MV-4-11 (cell line): ENCODE measurements around the gene DPF3.
A peak's percentile ranks its signal among the peaks of the same experiment; 100 is the strongest.

Source experiments
- DNase-seq: peaks from one replicate; lab custom pipeline; 2025; lab: John Stamatoyannopoulos, UW

The DPF3 gene

GRCh38 chr14:72904840-72905561, 11.1 kb upstream of the DPF3 start:
- DNase-seq = peak; percentile 76

- DNase-seq = no peak
Observed at GRCh38 chr14:72904218-72904617, 10.3 kb upstream of the DPF3 start.

- no peak for DNase-seq
Observed at GRCh38 chr14:72903716-72904115, 9.8 kb upstream of the DPF3 start.

GRCh38 chr14:72902801-72903530, 9.1 kb upstream of the DPF3 start:
- no peak for DNase-seq

GRCh38 chr14:72901361-72901760, 7.5 kb upstream of the DPF3 start:
- DNase-seq = no peak

- peak; percentile 55 for DNase-seq
Observed at GRCh38 chr14:72898448-72898847, 4.5 kb upstream of the DPF3 start.

GRCh38 chr14:72894623-72895378, 900 bp upstream of the DPF3 start:
- no peak for DNase-seq

GRCh38 chr14:72894323-72894622, 372 bp upstream of the DPF3 start:
- DNase-seq = no peak

- no peak for DNase-seq
Observed at GRCh38 chr14:72892879-72893635, 844 bp downstream of the DPF3 start.

- no peak for DNase-seq
Observed at GRCh38 chr14:72892103-72892878, 1.6 kb downstream of the DPF3 start.

- DNase-seq = no peak
Observed at GRCh38 chr14:72891666-72892102, 2.2 kb downstream of the DPF3 start.

- DNase-seq = no peak
Observed at GRCh38 chr14:72889366-72889765, 4.5 kb downstream of the DPF3 start.

- peak; percentile 39 for DNase-seq
Observed at GRCh38 chr14:72888636-72889201, 5.2 kb downstream of the DPF3 start.

GRCh38 chr14:72888192-72888591, 5.7 kb downstream of the DPF3 start:
- no peak for DNase-seq

GRCh38 chr14:72887514-72887913, 6.4 kb downstream of the DPF3 start:
- DNase-seq = no peak

GRCh38 chr14:72884386-72884785, 9.5 kb downstream of the DPF3 start:
- no peak for DNase-seq

- DNase-seq = peak; percentile 69
Observed at GRCh38 chr14:72883961-72884360, 9.9 kb downstream of the DPF3 start.

GRCh38 chr14:72883109-72883508, 10.8 kb downstream of the DPF3 start:
- DNase-seq = no peak

GRCh38 chr14:72882463-72882862, 11.4 kb downstream of the DPF3 start:
- DNase-seq = no peak

- DNase-seq = no peak
Observed at GRCh38 chr14:72882047-72882446, 11.9 kb downstream of the DPF3 start.

GRCh38 chr14:72881543-72881942, 12.4 kb downstream of the DPF3 start:
- no peak for DNase-seq
